ENCODE data around the gene CRACDL.
"Not testable (repeated sequence)": the region's sequence is repeated elsewhere in the genome, so short reads cannot be mapped to it uniquely, and the experiment has no call there.

Gene CRACDL

DNA sequence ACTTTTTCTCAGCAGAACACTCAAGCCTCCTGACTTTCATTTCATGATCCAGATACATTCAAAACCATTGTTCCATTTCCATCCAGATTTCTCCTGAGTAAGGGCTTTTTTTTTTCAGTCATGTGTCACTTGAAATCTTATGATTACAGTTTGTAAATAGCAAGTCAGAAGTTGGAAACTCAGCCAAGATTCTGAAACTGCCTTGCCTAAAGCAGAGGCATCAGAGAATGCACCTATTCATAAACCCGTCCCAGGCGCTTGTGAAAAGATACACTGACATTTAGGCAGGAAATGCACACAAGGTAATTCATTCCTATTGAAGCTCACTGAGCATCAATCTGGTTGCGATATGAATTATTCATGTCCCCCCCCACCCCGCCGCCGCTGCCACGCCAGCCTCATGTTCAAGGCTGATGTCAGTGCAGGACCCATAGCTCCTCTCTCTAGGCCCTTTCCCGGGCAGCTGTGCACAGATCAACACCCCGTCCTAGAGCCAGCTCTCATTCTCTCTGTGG is 174.7 kb downstream of the CRACDL start:
- DNase-seq (ENCODE audit: low read depth) = peak; percentile 34
- TF ChIP-seq, protein P1, sequence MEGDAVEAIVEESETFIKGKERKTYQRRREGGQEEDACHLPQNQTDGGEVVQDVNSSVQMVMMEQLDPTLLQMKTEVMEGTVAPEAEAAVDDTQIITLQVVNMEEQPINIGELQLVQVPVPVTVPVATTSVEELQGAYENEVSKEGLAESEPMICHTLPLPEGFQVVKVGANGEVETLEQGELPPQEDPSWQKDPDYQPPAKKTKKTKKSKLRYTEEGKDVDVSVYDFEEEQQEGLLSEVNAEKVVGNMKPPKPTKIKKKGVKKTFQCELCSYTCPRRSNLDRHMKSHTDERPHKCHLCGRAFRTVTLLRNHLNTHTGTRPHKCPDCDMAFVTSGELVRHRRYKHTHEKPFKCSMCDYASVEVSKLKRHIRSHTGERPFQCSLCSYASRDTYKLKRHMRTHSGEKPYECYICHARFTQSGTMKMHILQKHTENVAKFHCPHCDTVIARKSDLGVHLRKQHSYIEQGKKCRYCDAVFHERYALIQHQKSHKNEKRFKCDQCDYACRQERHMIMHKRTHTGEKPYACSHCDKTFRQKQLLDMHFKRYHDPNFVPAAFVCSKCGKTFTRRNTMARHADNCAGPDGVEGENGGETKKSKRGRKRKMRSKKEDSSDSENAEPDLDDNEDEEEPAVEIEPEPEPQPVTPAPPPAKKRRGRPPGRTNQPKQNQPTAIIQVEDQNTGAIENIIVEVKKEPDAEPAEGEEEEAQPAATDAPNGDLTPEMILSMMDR (IDR thresholded peaks at IDR 0.05; ENCODE audit: insufficient read depth, low read depth, low read length, missing control alignments) = no peak

DNA sequence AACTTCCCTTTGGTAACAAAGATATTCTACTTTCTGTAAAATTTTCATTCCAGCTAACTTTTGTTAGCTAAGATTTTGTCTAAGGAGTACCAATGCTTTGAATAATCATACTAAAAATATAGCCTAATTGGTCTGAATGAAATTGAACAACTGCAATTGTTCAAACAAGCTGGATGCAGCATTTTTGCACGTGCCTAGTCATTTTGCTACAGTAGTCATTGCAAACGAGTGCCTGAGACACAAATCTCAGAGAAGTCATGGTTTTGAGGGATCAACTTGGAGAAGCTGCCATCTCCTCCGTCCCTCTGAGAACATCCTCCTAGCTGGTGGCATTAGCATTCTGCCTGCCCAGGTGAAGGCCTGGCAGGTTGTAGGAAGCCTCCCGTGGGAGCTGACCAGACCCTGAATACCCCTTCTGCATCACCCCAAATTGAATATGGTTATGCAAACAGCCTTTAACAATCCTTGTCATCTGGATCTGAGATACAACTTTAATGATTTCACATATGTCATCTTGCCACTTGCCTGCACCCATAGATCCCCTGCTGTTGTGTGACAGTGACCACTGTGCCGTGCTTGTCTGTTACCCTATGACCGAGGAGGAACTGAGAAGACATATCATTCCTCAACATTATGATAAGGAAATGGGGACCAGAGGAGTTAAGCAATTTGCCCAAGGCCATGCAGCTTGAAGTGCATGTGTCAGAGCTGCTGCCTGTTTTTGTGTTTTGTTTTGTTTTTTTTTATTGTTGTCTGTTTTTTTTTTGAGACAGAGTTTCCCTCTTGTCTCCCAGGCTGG is 176.0 kb downstream of the CRACDL start:
- no peak overlapping the region for H3K4me3 ChIP-seq (ENCODE audit: low read length)
- peak; percentile 49 for DNase-seq (ENCODE audit: low read depth)
- TF ChIP-seq, protein P1 (IDR thresholded peaks at IDR 0.05; ENCODE audit: insufficient read depth, low read depth, low read length, missing control alignments) = no peak

More for the DNA sequence above, 174.7 kb downstream of the CRACDL start:
- H3K4me3 ChIP-seq (ENCODE audit: low read length) = no peak overlapping the region

DNA sequence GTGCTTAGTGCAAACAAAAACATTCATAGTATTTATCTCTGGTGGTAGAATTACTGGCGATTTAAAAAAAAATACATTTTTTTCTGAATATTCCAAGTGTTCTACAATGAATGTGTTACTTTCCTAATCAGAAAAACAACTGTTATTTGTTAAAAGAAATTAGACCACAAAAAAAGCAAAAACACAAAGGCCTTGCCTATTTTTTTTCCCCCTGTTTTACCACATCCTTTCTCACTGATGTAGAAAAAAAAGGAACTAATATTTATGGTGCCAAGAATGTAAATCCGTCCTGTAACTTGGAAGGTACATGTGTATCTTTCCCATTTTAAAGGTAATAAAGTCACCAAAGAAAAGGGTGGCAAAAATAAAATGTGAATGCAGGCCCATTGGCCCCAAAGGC is 176.7 kb downstream of the CRACDL start:
- DNase-seq (ENCODE audit: low read depth) = no peak
- TF ChIP-seq, protein P1 (IDR thresholded peaks at IDR 0.05; ENCODE audit: insufficient read depth, low read depth, low read length, missing control alignments) = no peak
- H3K4me3 ChIP-seq (ENCODE audit: low read length) = no peak overlapping the region

DNA sequence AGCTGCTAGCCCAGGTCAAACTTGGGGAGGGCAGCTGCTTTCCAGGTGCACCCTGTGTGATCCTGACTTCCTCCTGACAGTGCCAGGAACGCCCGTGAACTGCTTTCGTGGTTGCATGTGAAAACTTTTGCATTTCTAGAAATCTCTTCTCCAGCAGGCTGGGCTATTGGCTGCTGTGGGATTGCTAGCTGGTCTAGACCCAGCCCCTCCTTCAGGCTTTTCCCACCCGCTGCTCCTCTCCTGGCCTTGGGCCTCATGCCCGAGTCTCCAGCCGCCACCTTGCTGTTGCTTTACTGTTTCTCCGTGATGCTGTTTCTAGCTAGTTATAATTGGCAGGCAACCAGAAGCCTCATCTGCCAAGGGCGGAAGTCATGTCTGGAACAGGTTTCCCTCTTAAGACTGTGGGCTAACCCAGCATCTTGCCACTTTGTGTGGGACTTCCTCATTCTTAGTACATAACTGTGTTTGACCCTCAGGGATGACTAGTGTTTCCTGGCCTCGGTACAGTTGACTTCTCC is 178.1 kb downstream of the CRACDL start:
- DNase-seq (ENCODE audit: low read depth) = peak; percentile 96
- H3K4me3 ChIP-seq (ENCODE audit: low read length) = no peak overlapping the region
- TF ChIP-seq, protein P1 (IDR thresholded peaks at IDR 0.05; ENCODE audit: insufficient read depth, low read depth, low read length, missing control alignments) = no peak

DNA sequence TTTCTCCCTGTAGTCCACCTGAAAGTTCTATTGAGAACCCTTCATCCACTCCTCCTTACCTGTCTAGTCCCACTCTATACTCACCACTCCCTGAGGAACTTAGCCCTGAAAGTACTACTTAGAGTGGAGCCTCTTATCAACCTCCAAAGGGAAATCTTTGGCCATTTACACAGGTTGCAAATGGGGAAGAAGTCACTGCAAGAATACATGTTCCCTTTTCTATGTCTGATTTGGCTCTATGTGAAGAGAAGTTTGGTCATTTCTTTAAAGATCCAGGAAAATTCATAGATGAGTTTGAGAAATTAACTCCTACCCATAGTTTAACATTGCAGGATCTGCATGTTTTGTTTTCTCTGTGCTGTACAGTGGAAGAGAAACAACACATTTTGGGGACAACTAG is 182.2 kb downstream of the CRACDL start:
- DNase-seq (ENCODE audit: low read depth) = no peak
- TF ChIP-seq, protein P1 (IDR thresholded peaks at IDR 0.05; ENCODE audit: insufficient read depth, low read depth, low read length, missing control alignments) = no peak
- H3K4me3 ChIP-seq (ENCODE audit: low read length) = no peak overlapping the region

DNA sequence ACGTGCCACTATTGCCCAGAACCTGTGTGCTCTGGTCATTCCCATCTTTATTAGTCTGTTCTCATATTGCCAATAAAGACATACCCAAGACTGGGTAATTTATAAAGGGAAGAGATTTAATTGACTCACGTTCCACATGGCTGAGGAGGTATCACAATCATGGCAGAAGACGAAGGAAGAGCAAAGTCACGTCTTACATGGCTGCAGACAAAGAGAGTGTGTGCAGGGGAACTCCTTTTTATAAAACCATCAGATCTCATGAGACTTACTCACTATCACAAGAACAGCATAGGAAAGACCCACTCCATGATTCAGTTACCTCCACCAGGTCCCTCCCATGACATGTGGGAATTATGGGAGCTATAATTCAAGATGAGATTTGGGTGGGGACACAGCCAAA is 183.3 kb downstream of the CRACDL start:
- H3K4me3 ChIP-seq (ENCODE audit: low read length); DNase-seq (ENCODE audit: low read depth): not testable (repeated sequence)

DNA sequence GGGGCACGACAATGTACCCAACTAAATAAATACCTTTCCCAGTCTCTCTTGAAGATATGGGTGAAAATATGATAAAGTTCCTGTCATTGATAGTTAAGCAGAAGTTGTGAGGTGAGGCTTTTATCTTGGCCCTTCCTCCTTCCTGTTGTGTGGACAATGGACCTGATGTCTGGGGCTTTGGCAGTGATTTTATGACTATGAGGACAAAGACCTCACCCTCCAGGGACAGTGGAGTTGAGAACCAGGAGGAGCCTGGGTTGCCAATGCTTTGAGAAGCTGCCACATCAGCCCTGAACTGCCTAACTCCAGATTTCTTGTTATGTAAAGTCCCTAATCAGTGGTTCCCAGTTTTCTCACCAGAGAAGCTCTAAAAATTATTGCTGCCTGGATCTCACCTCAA is 184.3 kb downstream of the CRACDL start:
- no peak overlapping the region for H3K4me3 ChIP-seq (ENCODE audit: low read length)
- no peak for DNase-seq (ENCODE audit: low read depth)
- TF ChIP-seq, protein P1 (IDR thresholded peaks at IDR 0.05; ENCODE audit: insufficient read depth, low read depth, low read length, missing control alignments) = no peak
